GM21825 (cell line): ENCODE results near the gene RASL11A.
"Not testable (repeated sequence)": the region's sequence is repeated elsewhere in the genome, so short reads cannot be mapped to it uniquely, and the experiment has no call there.

Source experiments
- ATAC-seq: cut with Tn5 transposase; IDR thresholded peaks from one replicate; pipeline ENCODE4 v1.9.1; 2021; ENCODE audit warnings: mild to moderate bottlenecking, moderate library complexity; ENCODE audit not compliant: unreplicated experiment

RASL11A gene

GRCh38 chr13:27296496-27296895 is 25.9 kb downstream of the RASL11A start:
- no peak for ATAC-seq

- ATAC-seq = no peak
Measured at GRCh38 chr13:27298849-27299248, 28.2 kb downstream of the RASL11A start.

GRCh38 chr13:27300406-27300805 is 29.8 kb downstream of the RASL11A start:
- ATAC-seq = not testable (repeated sequence)

- ATAC-seq = no peak
Measured at GRCh38 chr13:27300941-27301586, 30.4 kb downstream of the RASL11A start.

- ATAC-seq = no peak
Measured at GRCh38 chr13:27302643-27303262, 32.1 kb downstream of the RASL11A start.

- no peak for ATAC-seq
Measured at GRCh38 chr13:27304099-27304498, 33.5 kb downstream of the RASL11A start.

GRCh38 chr13:27304611-27305010 is 34.0 kb downstream of the RASL11A start:
- no peak for ATAC-seq

GRCh38 chr13:27306364-27306763 is 35.7 kb downstream of the RASL11A start:
- ATAC-seq = no peak

GRCh38 chr13:27308941-27309340 is 38.3 kb downstream of the RASL11A start:
- no peak for ATAC-seq

- ATAC-seq = no peak
Measured at GRCh38 chr13:27309401-27309958, 38.9 kb downstream of the RASL11A start.

- no peak for ATAC-seq
Measured at GRCh38 chr13:27309967-27310598, 39.5 kb downstream of the RASL11A start.

GRCh38 chr13:27310946-27311345 is 40.3 kb downstream of the RASL11A start:
- ATAC-seq = no peak

- ATAC-seq = no peak
Measured at GRCh38 chr13:27311518-27312210, 41.0 kb downstream of the RASL11A start.

GRCh38 chr13:27313770-27314169 is 43.1 kb downstream of the RASL11A start:
- ATAC-seq = no peak

- ATAC-seq = no peak
Measured at GRCh38 chr13:27319404-27319803, 48.8 kb downstream of the RASL11A start.

- no peak for ATAC-seq
Measured at GRCh38 chr13:27321468-27322431, 51.1 kb downstream of the RASL11A start.

GRCh38 chr13:27322443-27322842 is 51.8 kb downstream of the RASL11A start:
- not testable (repeated sequence) for ATAC-seq
